PC-3 (cell line): ENCODE results near the gene ADARB2. TPM values are rescaled to one million over a fixed set of nuclear protein-coding genes. Genes with fewer than 3 reads are reported as not detected.

Source experiments
- ATAC-seq: fragments of 200-7000 bp; cut with Tn5 transposase; 2 replicates; pipeline ENCODE4 v1.9.1; 2020; ENCODE audit warnings: mild to moderate bottlenecking, moderate library complexity
- BruUV-seq: library from RNA; stranded (reverse); fragments of 400-500 nt; replicated peaks from 2 replicates; lab custom pipeline; 2021; lab: Mats Ljungman, UMichigan
- CTCF ChIA-PET: fragments of 300-600 bp; sonication (Branson Sonifier 250); formaldehyde crosslinking; loops from one replicate; lab custom pipeline; 2022; ENCODE audit warnings: antibody characterized with exemption; lab: Charles Lee
- POLR2A ChIA-PET: fragments of 300-600 bp; sonication (Branson Sonifier 250); formaldehyde crosslinking; loops from one replicate; lab custom pipeline; 2022; ENCODE audit warnings: antibody characterized with exemption; ENCODE audit not compliant: unreplicated experiment; lab: Charles Lee
- DNase-seq: peaks from one replicate; pipeline ENCODE4 v3.0.0-alpha.2; 2015
- H2AFZ ChIP-seq: fragments of 300-600 bp; sonication (generic); 2 replicates; pipeline ENCODE4 v1.6.0; 2016; ENCODE audit warnings: antibody characterized with exemption, low read length
- H3F3A ChIP-seq: fragments of 300-600 bp; sonication (generic); one replicate; pipeline ENCODE4 v1.6.0; 2017; ENCODE audit warnings: antibody characterized with exemption, low read length, control low read depth, mild to moderate bottlenecking; ENCODE audit not compliant: unreplicated experiment
- H3K27ac ChIP-seq: fragments of 300-600 bp; sonication (generic); 2 replicates; pipeline ENCODE4 v1.5.1; 2016; ENCODE audit warnings: mild to moderate bottlenecking, low read length
- H3K27me3 ChIP-seq: fragments of 300-600 bp; sonication (generic); 2 replicates; pipeline ENCODE4 v1.6.1; 2016; ENCODE audit warnings: low read length, mixed read lengths
- H3K36me3 ChIP-seq: fragments of 300-600 bp; sonication (generic); 2 replicates; pipeline ENCODE4 v1.6.1; 2016; ENCODE audit warnings: low read depth, mixed run types, low read length, mixed read lengths
- H3K4me1 ChIP-seq: fragments of 300-600 bp; sonication (generic); 2 replicates; pipeline ENCODE4 v1.5.1; 2016; ENCODE audit warnings: low read length; ENCODE audit not compliant: insufficient read depth
- H3K4me2 ChIP-seq: fragments of 300-600 bp; sonication (generic); 2 replicates; pipeline ENCODE4 v1.6.0; 2016; ENCODE audit warnings: low read length
- H3K4me3 ChIP-seq: fragments of 300-600 bp; sonication (generic); 2 replicates; pipeline ENCODE4 v1.5.1; 2016; ENCODE audit warnings: mild to moderate bottlenecking, low read length, mixed read lengths
- H3K79me2 ChIP-seq: fragments of 300-600 bp; sonication (generic); 2 replicates; pipeline ENCODE4 v1.6.1; 2017; ENCODE audit warnings: low read length, mixed read lengths
- H3K9ac ChIP-seq: fragments of 300-600 bp; sonication (generic); 2 replicates; pipeline ENCODE4 v1.6.0; 2016; ENCODE audit warnings: mild to moderate bottlenecking, low read length
- H3K9me2 ChIP-seq: fragments of 300-600 bp; sonication (generic); replicated peaks from 2 replicates; pipeline ENCODE4 v1.6.1; 2016; ENCODE audit warnings: mixed run types, low read length, mixed read lengths
- H3K9me3 ChIP-seq: fragments of 300-600 bp; sonication (generic); 2 replicates; pipeline ENCODE4 v1.6.1; 2016; ENCODE audit warnings: low read length, mixed read lengths
- H4K20me1 ChIP-seq: fragments of 300-600 bp; sonication (generic); 2 replicates; pipeline ENCODE4 v1.6.1; 2016; ENCODE audit warnings: low read length, mixed read lengths
- CTCF ChIP-seq: fragments of 300-600 bp; sonication (generic); conservative IDR thresholded peaks from 2 replicates; pipeline ENCODE4 v1.5.1; 2017; ENCODE audit warnings: antibody characterized with exemption, low read depth, mild to moderate bottlenecking, low read length
- EZH2 ChIP-seq: fragments of 300-600 bp; sonication (generic); IDR thresholded peaks from one replicate; pipeline ENCODE4 v1.6.1; 2017; ENCODE audit warnings: antibody characterized with exemption, mild to moderate bottlenecking, low read length; ENCODE audit not compliant: unreplicated experiment
- EZH2phosphoT487 ChIP-seq: fragments of 300-600 bp; sonication (generic); IDR thresholded peaks from 2 replicates; pipeline ENCODE4 v1.6.1; 2018; ENCODE audit warnings: mild to moderate bottlenecking, antibody characterized with exemption, low read length, borderline replicate concordance
- intact Hi-C: fragments of 100-400 bp; cut with micrococcal nuclease; formaldehyde crosslinking; loops from 2 replicates; pipeline ENCODE4 v1.9.0; 2023
- total RNA-seq: library from RNA; depleted of rRNA; stranded (reverse); fragments of >200 nt; gene quantifications from 2 replicates; pipeline ENCODE4 v1.2.3, GENCODE V29; 2014

Gene ADARB2
- total RNA-seq, 1 experiment from 2014 or later, result not detected

GRCh38 chr10:1292611-1293031 is 444.7 kb downstream of the ADARB2 start:
- Histone ChIP-seq H3K4me1 (no peaks in the 10 kb centered on the region), H3K9ac (no peak overlapping the region), H3F3A (no peaks in the 10 kb centered on the region), H3K79me2 (no peaks in the 10 kb centered on the region), H2AFZ (no peak overlapping the region), H3K4me2 (no peak overlapping the region), H3K27ac (no peak overlapping the region), H4K20me1 (no peaks in the 10 kb centered on the region), H3K36me3 (no peaks in the 10 kb centered on the region), H3K9me2 (no peaks in the 10 kb centered on the region), H3K9me3 (no peaks in the 10 kb centered on the region), H3K4me3 (no peak overlapping the region), H3K27me3 (peaks cover 30% of the 10 kb centered on the region; the same call in 1 of the 2 replicates)
- ATAC-seq (no peak), DNase-seq (no peak)
- intact Hi-C loops, result no loop called here
- BruUV-seq, result no TSS peak
- ChIA-PET POLR2A (no interaction called here), CTCF (no interaction called here)
- TF ChIP-seq EZH2 (no peak), EZH2phosphoT487 (no peak), CTCF (no peak)

GRCh38 chr10:1291178-1292090 is 445.9 kb downstream of the ADARB2 start:
- no peak overlapping the region for H3K4me3 ChIP-seq

More at GRCh38 chr10:1291178-1292090, 445.9 kb downstream of the ADARB2 start:
- Histone ChIP-seq H3K27ac (no peak overlapping the region), H3K79me2 (no peaks in the 10 kb centered on the region), H3K4me1 (no peaks in the 10 kb centered on the region), H4K20me1 (no peaks in the 10 kb centered on the region), H3K36me3 (no peaks in the 10 kb centered on the region), H2AFZ (no peak overlapping the region), H3K9me2 (no peaks in the 10 kb centered on the region), H3F3A (no peaks in the 10 kb centered on the region), H3K4me2 (no peak overlapping the region), H3K27me3 (peaks cover 27% of the 10 kb centered on the region; the same call in 1 of the 2 replicates), H3K9me3 (no peaks in the 10 kb centered on the region), H3K9ac (no peak overlapping the region)
- no TSS peak for BruUV-seq
- ATAC-seq (no peak), DNase-seq (no peak)
- ChIA-PET CTCF (no interaction called here), POLR2A (no interaction called here)
- intact Hi-C loops, result no loop called here
- TF ChIP-seq EZH2phosphoT487 (no peak), CTCF (no peak), EZH2 (no peak)
